DOHH2 (cell line): Measurements from ENCODE around the gene MYL6.

Experiments
- EZH2phosphoT487 ChIP-seq: fragments of 200-600 bp; sonication (generic); IDR thresholded peaks from 2 replicates; pipeline ENCODE4 v1.6.1; 2017; ENCODE audit warnings: borderline replicate concordance, mild to moderate bottlenecking, antibody characterized with exemption, low read length, moderate library complexity, mixed read lengths
- TF ChIP-seq, protein P1 (sequence below): fragments of 200-600 bp; sonication (generic); IDR thresholded peaks from one replicate; pipeline ENCODE4 v1.5.1; 2014; ENCODE audit warnings: antibody characterized with exemption, mild to moderate bottlenecking, low read depth, low read length; ENCODE audit not compliant: poor library complexity, severe bottlenecking

DNA sequence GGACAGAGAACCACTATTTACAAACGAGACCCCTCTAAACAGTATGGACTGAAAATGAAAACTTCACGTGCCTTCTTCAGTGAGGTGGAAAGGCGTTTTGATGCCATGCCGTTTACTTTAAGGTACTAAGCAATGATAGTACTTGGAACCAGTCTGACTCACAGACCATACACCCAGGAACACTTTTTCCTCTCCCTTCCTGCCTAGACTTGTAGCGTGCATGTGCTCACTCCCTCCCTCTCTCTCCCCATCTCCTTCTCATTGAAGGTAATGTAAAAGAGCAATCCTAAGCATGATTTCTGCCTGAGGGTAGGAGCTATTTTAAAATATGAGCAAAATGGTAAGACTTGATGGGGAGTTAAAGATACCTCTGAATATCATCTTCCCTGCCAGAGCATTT is 47.6 kb upstream of the MYL6 start:
- TF ChIP-seq, protein P1, sequence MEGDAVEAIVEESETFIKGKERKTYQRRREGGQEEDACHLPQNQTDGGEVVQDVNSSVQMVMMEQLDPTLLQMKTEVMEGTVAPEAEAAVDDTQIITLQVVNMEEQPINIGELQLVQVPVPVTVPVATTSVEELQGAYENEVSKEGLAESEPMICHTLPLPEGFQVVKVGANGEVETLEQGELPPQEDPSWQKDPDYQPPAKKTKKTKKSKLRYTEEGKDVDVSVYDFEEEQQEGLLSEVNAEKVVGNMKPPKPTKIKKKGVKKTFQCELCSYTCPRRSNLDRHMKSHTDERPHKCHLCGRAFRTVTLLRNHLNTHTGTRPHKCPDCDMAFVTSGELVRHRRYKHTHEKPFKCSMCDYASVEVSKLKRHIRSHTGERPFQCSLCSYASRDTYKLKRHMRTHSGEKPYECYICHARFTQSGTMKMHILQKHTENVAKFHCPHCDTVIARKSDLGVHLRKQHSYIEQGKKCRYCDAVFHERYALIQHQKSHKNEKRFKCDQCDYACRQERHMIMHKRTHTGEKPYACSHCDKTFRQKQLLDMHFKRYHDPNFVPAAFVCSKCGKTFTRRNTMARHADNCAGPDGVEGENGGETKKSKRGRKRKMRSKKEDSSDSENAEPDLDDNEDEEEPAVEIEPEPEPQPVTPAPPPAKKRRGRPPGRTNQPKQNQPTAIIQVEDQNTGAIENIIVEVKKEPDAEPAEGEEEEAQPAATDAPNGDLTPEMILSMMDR = no peak
- TF ChIP-seq EZH2phosphoT487 = no peak
